Right atrium auricular region (tissue), 2 donors: ENCODE measurements around the gene DEPDC5. TPM values are rescaled to one million over a fixed set of nuclear protein-coding genes. Genes with fewer than 3 reads are reported as not detected.

Experiments used
- DNase-seq: peaks from one replicate; pipeline ENCODE4 v3.0.0-alpha.2; 2019; ENCODE audit warnings: low spot score
- H3K27ac ChIP-seq, 2 donors: fragments of 200-600 bp; sonication (generic); 1 replicate in 1 of 2; 2 replicates in 1 of 2; pipeline ENCODE4 v1.5.1; 2016 to 2019
- H3K27me3 ChIP-seq, 2 donors: fragments of 200-600 bp; sonication (generic); one replicate each; pipeline versions ENCODE4 v1.5.1 to v1.6.0; 2017 to 2019
- H3K36me3 ChIP-seq: fragments of 200-600 bp; sonication (generic); one replicate; pipeline ENCODE4 v1.5.1; 2016
- H3K4me1 ChIP-seq, 2 donors: fragments of 200-600 bp; sonication (generic); one replicate each; pipeline versions ENCODE4 v1.5.1 to v1.6.0; 2017 to 2019
- H3K4me3 ChIP-seq, 2 donors: fragments of 200-600 bp; sonication (generic); 1 replicate in 1 of 2; 2 replicates in 1 of 2; pipeline ENCODE4 v1.5.1; 2017 to 2019; ENCODE audit warnings: mild to moderate bottlenecking in 1 of 2, moderate library complexity in 1 of 2
- H3K9me3 ChIP-seq, 2 donors: fragments of 200-600 bp; sonication (generic); one replicate each; pipeline ENCODE4 v1.5.1; 2019
- total RNA-seq, 2 donors: library from RNA; depleted of rRNA; stranded (reverse); fragments of >200 nt; gene quantifications; one replicate each; pipeline ENCODE4 v1.1.0, GENCODE V29; 2016
- TF ChIP-seq, protein P1 (sequence below), 2 donors: fragments of 200-600 bp; sonication (generic); IDR thresholded peaks; one replicate each; pipeline ENCODE4 v1.5.1; 2019; ENCODE audit warnings: antibody characterized with exemption in 2 of 2

Gene DEPDC5
- total RNA-seq, 2 donors from 2014 or later, result 7.0 to 8.6 TPM

DNA sequence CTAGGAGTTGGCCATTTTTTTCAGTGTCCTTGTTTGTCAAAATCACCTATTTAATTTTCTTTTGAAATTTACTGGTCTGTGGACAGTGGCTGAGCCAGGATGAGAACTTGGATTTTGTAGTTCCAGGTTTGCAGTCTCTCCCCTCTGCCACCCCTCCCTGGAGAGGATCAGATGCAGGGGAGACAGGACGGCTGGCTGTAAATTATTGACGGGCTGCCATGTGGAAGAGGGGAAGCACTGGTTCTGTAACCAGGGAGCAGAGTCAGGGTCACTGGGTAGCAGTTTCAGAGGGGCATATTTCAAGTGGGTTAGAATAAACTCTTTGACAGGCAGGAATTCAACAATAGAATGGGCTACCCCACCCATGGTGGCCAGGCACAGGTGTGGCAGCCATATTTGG lies 169.9 kb downstream of the DEPDC5 start:
- Histone ChIP-seq H3K4me3 (no peak overlapping the region), H3K27ac (peak overlapping the region in 1 of 2 donors; percentile 3), H3K4me1 (no peaks in the 10 kb centered on the region), H3K27me3 (no peaks in the 10 kb centered on the region), H3K9me3 (no peaks in the 10 kb centered on the region), H3K36me3 (no peaks in the 10 kb centered on the region)
- DNase-seq, result no peak
- TF ChIP-seq, protein P1, sequence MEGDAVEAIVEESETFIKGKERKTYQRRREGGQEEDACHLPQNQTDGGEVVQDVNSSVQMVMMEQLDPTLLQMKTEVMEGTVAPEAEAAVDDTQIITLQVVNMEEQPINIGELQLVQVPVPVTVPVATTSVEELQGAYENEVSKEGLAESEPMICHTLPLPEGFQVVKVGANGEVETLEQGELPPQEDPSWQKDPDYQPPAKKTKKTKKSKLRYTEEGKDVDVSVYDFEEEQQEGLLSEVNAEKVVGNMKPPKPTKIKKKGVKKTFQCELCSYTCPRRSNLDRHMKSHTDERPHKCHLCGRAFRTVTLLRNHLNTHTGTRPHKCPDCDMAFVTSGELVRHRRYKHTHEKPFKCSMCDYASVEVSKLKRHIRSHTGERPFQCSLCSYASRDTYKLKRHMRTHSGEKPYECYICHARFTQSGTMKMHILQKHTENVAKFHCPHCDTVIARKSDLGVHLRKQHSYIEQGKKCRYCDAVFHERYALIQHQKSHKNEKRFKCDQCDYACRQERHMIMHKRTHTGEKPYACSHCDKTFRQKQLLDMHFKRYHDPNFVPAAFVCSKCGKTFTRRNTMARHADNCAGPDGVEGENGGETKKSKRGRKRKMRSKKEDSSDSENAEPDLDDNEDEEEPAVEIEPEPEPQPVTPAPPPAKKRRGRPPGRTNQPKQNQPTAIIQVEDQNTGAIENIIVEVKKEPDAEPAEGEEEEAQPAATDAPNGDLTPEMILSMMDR (IDR thresholded peaks at IDR 0.05), result no peak

DNA sequence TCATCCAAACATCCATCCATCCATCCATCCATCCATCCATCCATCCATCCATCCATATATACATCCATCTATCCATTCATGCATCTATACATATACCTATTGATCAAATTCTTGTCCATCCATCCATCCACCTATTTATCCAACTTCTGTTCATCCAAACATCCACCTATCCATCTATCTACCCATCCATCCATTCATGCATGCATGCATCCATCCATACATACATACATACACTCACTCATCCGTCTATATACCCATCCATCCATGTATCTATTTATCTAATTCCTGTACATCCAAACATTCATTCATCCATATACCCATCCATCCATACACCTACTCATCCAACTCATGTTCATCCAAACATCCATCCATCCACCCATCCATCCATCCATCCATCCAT lies 171.2 kb downstream of the DEPDC5 start:
- no peaks in the 10 kb centered on the region for H3K4me1 ChIP-seq
- H3K27me3 ChIP-seq, result no peaks in the 10 kb centered on the region
- H3K9me3 ChIP-seq, result no peaks in the 10 kb centered on the region
- TF ChIP-seq, protein P1 (IDR thresholded peaks at IDR 0.05), result no peak
- DNase-seq, result no peak
- H3K36me3 ChIP-seq, result no peaks in the 10 kb centered on the region
- H3K27ac ChIP-seq, result no peak overlapping the region
- H3K4me3 ChIP-seq, result no peak overlapping the region

DNA sequence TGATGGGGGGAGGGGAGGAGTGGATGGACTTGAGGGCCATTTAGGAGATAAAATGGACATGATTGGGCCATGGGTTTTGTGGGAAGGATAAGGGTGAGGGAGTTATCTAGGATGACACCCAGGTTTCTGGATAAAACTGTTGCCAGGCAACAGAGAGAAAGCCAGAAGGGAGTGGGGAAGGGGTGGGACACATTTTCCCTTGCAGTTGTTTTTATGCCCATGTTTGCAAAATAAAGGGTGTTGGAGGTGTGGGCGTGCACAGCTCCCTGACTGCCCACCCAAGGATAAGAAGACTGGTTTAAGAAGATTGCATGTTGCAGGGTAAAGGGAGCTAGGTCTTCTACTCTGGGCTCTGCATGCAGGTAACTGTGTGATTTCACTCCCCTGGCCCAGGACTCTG lies 172.2 kb downstream of the DEPDC5 start:
- no peak overlapping the region for H3K27ac ChIP-seq
- H3K36me3 ChIP-seq, result no peaks in the 10 kb centered on the region
- DNase-seq, result no peak
- H3K4me1 ChIP-seq, result no peaks in the 10 kb centered on the region
- no peak overlapping the region for H3K4me3 ChIP-seq
- no peaks in the 10 kb centered on the region for H3K9me3 ChIP-seq
- TF ChIP-seq, protein P1 (IDR thresholded peaks at IDR 0.05), result no peak
- H3K27me3 ChIP-seq, result no peaks in the 10 kb centered on the region

DNA sequence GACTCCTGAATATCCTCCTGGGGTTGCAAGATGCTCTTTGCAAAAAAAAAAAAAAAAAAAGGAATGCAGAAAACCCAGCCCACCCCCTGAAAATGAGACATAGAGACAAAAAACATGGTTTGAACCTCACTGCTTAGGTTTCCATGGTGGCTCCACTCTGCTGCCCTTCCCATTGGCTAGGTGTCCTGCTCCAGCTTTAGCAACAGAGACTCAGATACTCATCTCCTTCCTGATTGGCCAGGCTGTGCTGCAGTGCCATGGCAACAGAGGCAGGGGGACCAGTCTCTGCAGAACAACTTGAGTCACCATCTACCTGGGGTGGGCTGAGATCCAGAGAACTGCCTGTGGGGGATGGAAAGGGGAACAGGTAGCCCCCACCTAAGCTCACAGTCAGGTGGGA lies 173.2 kb downstream of the DEPDC5 start:
- H3K27me3 ChIP-seq, result no peaks in the 10 kb centered on the region
- H3K27ac ChIP-seq, result no peak overlapping the region
- no peaks in the 10 kb centered on the region for H3K9me3 ChIP-seq
- H3K4me1 ChIP-seq, result no peaks in the 10 kb centered on the region
- DNase-seq, result no peak
- no peaks in the 10 kb centered on the region for H3K36me3 ChIP-seq
- TF ChIP-seq, protein P1 (IDR thresholded peaks at IDR 0.05), result no peak
- no peak overlapping the region for H3K4me3 ChIP-seq

DNA sequence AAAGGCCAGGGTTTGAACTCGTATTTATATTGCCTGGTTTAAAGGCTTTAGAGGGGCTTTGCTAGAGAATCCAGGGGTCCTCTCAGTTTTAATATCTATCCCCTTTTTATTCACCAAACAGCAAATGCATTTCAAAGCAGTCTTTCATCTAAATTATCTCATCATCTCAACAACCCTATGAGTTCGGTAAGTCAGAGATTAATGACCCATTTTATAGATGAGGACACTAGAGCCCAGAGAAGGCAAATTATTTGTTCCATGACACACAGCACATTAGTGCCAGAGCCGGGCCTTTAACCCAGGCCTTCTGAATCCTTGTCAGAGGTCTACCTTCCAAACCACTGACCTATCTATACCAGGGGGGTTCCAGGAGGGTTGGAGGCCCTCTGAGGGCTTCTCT lies 173.7 kb downstream of the DEPDC5 start:
- no peak overlapping the region for H3K4me3 ChIP-seq
- no peaks in the 10 kb centered on the region for H3K36me3 ChIP-seq
- TF ChIP-seq, protein P1 (IDR thresholded peaks at IDR 0.05), result no peak
- DNase-seq, result no peak
- no peaks in the 10 kb centered on the region for H3K9me3 ChIP-seq
- H3K27me3 ChIP-seq, result no peaks in the 10 kb centered on the region
- no peak overlapping the region for H3K27ac ChIP-seq
- H3K4me1 ChIP-seq, result no peaks in the 10 kb centered on the region

DNA sequence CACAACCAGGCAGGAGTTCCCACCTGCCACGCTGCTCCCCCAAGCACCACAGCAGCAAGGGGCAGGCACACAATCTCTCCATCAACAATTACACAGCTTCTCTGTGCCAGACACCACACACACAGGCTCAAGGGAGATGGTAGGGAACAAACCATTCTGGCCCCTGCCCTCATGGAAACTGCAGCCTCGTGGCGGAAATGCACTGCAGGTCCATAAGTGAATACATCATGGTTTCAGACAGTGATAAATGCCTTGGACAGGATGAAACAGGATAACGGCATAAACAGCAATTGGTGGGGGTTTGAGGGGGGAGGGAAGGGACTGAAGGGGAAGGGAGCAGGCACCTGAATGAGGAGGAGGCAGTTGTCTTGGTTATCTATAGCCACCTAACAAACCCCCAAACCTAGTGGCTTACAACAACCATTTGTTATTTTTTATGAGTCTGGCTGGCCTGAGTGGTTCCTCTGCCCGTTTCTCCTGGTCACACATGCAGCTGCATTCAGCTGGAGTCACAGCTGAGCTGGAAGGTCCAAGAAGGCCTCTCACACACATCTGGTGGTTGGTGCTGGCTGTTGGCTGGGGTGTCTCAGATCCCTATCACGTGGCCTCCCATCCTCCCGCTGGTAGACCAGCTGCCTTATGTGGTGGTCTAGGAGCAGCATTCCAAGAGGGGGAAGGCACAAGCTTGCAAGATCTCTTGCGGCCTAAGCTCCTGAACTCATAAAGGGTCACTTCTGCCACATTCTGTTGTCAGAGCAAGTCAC lies 175.5 kb downstream of the DEPDC5 start:
- no peak for DNase-seq

More for the DNA sequence above, 175.5 kb downstream of the DEPDC5 start:
- no peak overlapping the region for H3K27ac ChIP-seq
- TF ChIP-seq, protein P1 (IDR thresholded peaks at IDR 0.05), result no peak
- no peak overlapping the region for H3K4me3 ChIP-seq
- H3K4me1 ChIP-seq, result no peaks in the 10 kb centered on the region
- H3K9me3 ChIP-seq, result no peaks in the 10 kb centered on the region
- no peaks in the 10 kb centered on the region for H3K27me3 ChIP-seq
- no peaks in the 10 kb centered on the region for H3K36me3 ChIP-seq
